T-helper 2 cell treated with Interferon-gamma antibody and Interleukin-4, amounts not matched to agents 5 μg/mL and 100 μg/mL, for 36 hours (primary cell): Measurements from ENCODE around the gene CAMK2A.

Experiments used
- DNase-seq: peaks from one replicate; pipeline ENCODE4 v3.0.0; 2021; ENCODE audit warnings: low spot score
- H3K27ac Mint-ChIP-seq: one replicate; pipeline ENCODE4 v1.8.0; 2021; ENCODE audit warnings: mild to moderate bottlenecking, mixed read lengths
- H3K27me3 Mint-ChIP-seq: one replicate; pipeline ENCODE4 v1.8.0; 2021; ENCODE audit warnings: low read depth, mixed read lengths
- H3K36me3 Mint-ChIP-seq: one replicate; pipeline ENCODE4 v1.8.0; 2021; ENCODE audit warnings: low read depth, mixed read lengths
- H3K4me1 Mint-ChIP-seq: one replicate; pipeline ENCODE4 v1.8.0; 2021; ENCODE audit warnings: low read depth, mixed read lengths
- H3K4me3 Mint-ChIP-seq: one replicate; pipeline ENCODE4 v1.8.0; 2022; ENCODE audit warnings: mild to moderate bottlenecking, moderate library complexity, mixed read lengths
- H3K9me3 Mint-ChIP-seq: one replicate; pipeline ENCODE4 v1.8.0; 2021; ENCODE audit warnings: mixed read lengths

Gene CAMK2A

DNA sequence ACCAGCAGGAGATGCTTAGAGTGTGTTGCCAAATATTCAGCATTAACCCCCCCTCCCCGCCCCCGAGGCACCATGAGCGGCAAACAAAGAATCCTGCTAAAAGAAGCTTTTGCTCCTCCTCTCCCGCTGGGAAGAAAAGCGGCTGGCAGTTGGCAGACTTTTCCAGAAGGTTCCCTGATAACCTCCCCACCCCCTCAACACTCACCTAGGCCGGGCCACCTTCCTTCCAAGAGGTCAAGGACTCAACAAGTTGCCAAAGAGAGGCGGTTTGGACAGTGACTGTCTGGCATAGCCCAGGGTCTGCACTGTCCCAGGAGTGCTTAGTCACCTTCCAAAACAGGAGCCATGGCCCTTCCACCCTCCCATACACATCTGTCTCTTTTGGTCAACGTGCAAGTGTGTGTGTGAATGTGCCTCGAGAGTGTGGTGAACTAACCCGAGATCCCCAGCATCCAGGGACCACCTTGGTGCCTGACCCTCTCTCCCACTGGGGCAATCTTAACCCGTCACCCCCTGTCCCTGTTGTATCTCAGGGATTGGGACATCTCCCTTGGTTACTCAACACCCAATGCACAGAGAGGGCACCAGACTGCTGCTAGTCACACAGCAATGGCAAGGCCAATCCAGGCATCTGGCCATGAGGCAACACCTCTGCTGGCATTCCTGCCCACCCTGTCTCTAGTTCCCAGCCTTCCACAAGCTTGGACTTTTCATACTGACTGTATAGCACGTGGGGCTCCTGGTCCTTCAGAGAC lies 18.9 kb downstream of the CAMK2A start:
- DNase-seq, result no peak
- no peak overlapping the region for H3K27ac Mint-ChIP-seq
- H3K27me3 Mint-ChIP-seq, result no peaks in the 10 kb centered on the region
- no peak overlapping the region for H3K4me3 Mint-ChIP-seq
- H3K36me3 Mint-ChIP-seq, result no peaks in the 10 kb centered on the region
- H3K4me1 Mint-ChIP-seq, result no peaks in the 10 kb centered on the region
- H3K9me3 Mint-ChIP-seq, result no peaks in the 10 kb centered on the region

DNA sequence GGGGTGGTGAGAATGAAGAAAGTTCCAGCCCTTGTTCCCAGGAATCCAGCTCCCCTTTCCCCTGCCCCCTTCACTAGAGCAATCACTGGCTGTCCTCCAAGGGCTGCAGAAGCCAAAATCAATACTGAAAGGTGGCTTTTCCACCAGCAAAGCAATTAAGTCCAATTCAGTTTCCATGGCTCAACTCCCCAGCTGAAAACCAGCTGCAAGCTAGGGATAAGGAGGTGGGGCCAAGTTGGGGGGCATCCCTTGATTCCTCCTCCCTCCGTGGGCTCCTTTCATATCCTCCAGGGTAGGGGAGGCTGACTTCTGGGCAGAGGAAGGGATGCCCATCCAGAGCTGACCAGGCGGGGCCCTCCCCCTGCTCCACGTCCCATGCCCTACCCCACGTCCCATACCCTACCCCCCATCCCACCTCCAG lies 22.7 kb downstream of the CAMK2A start:
- H3K36me3 Mint-ChIP-seq, result no peaks in the 10 kb centered on the region
- H3K9me3 Mint-ChIP-seq, result no peaks in the 10 kb centered on the region
- no peak overlapping the region for H3K4me3 Mint-ChIP-seq
- H3K27ac Mint-ChIP-seq, result no peak overlapping the region
- no peaks in the 10 kb centered on the region for H3K4me1 Mint-ChIP-seq
- no peak for DNase-seq
- peaks cover 2% of the 10 kb centered on the region for H3K27me3 Mint-ChIP-seq

DNA sequence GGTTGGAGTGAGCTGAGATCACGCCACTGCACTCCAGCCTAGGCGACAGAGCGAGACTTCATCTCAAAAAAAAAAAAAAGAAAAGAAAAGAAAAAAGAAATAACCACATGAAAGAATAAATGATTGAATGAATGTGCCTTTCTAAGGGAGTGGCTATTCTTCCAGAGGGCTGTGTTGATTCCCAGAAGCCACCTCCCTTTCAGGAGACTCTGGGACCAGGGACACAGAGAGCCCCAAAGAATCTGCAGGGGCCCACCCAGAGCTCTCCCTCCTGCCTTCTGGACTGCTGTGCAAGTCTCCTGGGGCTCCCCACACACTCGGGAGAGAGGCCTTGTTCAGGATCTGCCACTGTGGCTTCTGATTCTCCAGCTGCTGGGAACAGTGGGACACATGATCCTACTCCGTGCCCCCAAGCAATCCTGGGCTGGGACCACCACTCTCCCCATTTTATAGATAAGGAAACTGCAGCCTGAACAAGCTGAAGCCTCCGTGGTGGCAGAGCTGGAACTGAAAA lies 23.6 kb downstream of the CAMK2A start:
- no peak overlapping the region for H3K27ac Mint-ChIP-seq
- H3K36me3 Mint-ChIP-seq, result no peaks in the 10 kb centered on the region
- H3K27me3 Mint-ChIP-seq, result peaks cover 2% of the 10 kb centered on the region
- DNase-seq, result no peak
- no peaks in the 10 kb centered on the region for H3K4me1 Mint-ChIP-seq
- H3K4me3 Mint-ChIP-seq, result no peak overlapping the region
- no peaks in the 10 kb centered on the region for H3K9me3 Mint-ChIP-seq

DNA sequence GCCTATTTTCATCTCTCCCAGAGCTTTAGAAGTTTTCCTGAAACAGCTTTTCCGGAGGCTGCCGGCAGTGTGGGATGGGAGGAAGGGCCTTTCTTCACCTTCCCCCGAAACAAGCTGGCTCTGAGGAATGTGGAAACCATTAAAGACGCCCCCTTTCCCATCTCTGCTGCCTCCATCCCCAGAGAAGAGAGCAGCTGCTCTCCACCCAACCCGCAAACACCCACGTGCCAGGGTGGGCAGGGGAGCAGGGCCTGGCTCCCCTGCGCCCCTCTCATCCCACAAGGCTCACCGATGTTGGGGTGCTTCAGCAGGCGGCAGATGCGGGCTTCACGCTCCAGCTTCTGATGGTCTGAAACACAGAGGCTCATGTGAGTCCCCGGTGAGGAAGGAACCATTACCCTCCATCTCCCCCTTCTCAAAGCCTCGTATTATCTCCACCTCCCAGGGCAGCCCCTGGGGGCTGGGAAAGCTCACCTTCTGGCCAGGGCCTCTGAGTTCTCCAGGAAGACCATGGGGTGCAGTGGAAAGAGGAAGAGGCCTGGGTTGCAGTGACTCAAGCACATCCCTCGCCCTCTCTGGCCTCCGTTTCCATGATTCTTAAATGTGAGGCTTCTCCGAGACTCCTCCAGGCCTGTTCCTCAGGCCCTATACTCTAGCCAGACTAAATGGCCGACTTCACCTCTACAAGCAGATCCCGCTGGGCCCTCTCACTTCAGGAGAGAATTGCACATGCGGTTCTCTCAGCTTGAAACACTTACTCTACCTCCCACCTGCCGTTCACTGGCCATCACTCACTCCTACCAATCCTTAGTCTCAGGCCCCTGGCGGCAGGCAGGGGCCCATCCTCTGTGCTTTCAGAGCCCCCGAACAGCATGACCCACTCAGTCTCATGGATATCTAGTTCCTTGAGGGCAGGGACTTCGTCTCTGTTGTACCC lies 24.6 kb downstream of the CAMK2A start:
- Mint-ChIP-seq H3K4me3 (no peak overlapping the region), H3K27ac (no peak overlapping the region), H3K27me3 (peaks cover 2% of the 10 kb centered on the region), H3K36me3 (no peaks in the 10 kb centered on the region), H3K4me1 (no peaks in the 10 kb centered on the region), H3K9me3 (no peaks in the 10 kb centered on the region)
- DNase-seq, result no peak

DNA sequence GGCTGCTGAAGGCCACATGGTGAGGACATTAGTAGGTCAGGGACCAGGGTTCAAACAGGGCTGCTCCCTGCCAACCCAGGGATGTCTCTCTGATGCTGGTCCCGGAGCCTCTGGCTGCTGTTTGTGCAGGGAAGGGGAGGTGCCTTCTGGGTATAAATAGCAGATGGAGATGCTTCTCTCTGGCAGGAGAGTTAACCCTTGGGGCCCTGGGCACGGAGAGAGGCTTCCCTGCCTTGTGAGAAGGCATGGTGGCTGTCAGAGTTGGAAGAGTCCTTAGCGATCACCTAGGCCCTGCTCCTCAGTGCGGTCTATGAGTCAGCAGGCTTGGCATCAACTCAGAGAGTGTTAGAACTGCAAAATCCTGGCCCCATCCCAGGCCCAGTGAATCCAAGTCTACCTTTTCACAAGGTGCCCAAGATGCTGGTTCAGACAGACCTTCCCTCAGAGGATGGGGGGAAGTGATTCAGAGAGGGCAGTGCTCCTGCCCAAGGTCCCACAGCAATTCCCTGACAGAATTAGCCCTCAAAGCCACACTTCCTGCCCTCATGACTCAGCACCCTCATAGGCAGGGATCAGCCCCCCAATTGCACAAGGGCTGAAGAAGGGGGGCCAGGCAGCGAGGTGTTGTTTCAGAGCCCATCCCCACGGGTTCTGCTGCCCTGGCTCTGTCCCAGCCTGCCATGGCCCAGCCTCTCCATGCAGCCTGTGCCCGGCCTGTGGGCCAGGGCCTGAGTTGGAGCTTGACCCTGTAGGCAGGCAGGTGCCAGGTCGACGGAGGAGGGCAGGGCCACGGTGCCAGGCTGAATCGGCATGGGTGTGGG lies 25.6 kb downstream of the CAMK2A start:
- peaks cover 2% of the 10 kb centered on the region for H3K27me3 Mint-ChIP-seq
- no peaks in the 10 kb centered on the region for H3K36me3 Mint-ChIP-seq
- H3K4me3 Mint-ChIP-seq, result no peak overlapping the region
- H3K9me3 Mint-ChIP-seq, result no peaks in the 10 kb centered on the region
- DNase-seq, result no peak
- no peak overlapping the region for H3K27ac Mint-ChIP-seq
- H3K4me1 Mint-ChIP-seq, result no peaks in the 10 kb centered on the region

DNA sequence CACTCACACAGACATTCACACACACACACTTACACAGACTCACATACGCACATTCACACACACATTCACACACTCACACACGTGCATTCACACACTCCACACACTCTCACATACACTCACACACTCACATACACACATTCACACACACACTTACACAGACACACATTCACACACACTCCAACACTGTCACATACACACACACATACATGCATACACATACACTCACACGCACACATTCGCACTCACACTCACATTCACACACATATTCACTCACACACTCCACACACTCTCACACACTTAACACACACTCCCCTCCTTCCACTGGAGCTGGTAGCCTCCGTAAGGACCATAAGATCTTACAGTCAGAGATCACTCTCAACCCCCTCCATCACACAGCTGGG lies 26.2 kb downstream of the CAMK2A start:
- Mint-ChIP-seq H3K4me3 (no peak overlapping the region), H3K36me3 (no peaks in the 10 kb centered on the region), H3K27me3 (peaks cover 2% of the 10 kb centered on the region), H3K27ac (no peak overlapping the region), H3K4me1 (no peaks in the 10 kb centered on the region), H3K9me3 (no peaks in the 10 kb centered on the region)
- DNase-seq, result no peak

DNA sequence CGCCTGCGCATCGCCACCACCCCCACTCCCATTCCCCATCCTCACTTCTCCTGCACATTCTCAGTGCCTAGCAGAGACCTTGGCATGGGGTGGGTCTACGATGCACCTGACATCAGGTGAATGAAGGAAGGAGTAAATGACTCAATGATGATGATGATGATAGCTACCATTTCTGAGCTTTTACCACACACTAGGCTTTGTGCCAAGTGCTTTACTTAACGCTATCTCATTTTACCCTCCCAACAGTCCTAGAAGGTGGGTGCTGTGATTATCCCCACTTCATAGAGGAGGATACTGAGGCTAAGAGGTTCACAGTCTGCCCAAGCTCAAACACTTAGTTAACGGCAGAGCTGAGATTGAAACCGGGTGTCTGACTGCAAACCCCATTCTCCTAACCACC lies 27.1 kb downstream of the CAMK2A start:
- Mint-ChIP-seq H3K27ac (no peak overlapping the region), H3K36me3 (no peaks in the 10 kb centered on the region), H3K4me3 (no peak overlapping the region), H3K9me3 (no peaks in the 10 kb centered on the region), H3K27me3 (peaks cover 2% of the 10 kb centered on the region), H3K4me1 (no peaks in the 10 kb centered on the region)
- no peak for DNase-seq

DNA sequence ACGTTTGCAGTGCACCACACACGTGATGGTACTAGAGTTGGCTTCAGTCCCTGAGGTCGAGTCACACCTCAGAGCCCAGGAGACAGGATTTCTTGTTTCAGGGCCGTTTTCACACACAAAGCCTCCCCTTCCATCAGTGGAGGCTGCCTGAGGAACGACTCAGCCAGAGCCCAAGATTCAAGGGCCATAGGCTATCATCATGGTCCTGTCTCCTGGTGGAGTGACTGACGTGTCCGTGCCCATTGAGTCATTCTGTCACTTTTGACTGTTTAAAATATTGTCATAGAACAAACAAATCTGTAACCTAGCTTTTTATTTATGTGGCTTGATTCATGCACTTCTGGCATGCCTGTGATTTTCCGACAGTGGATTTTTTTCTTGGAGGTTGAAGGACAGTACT lies 28.3 kb downstream of the CAMK2A start:
- Mint-ChIP-seq H3K4me3 (no peak overlapping the region), H3K27ac (no peak overlapping the region), H3K36me3 (no peaks in the 10 kb centered on the region), H3K4me1 (no peaks in the 10 kb centered on the region), H3K27me3 (peaks cover 2% of the 10 kb centered on the region), H3K9me3 (no peaks in the 10 kb centered on the region)
- no peak for DNase-seq

DNA sequence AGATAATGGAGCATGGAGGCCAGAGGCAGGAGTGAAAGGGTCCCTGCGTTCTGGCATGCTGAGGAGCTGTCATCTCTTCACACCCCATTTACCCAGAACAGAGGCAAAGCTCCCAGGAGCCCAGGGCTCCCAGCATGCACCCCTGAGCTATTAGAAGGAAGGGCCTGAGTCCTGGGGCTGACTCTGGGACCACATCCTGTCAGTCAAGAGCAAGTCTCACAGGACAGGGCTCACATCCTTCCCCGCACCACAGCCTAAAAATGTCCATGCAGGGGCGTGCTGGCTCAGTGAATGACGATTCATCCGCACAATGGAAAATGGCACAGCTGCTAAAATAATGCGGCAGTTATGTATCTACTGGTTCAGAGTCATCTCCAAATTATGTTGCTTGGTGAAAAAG lies 31.4 kb downstream of the CAMK2A start:
- H3K27ac Mint-ChIP-seq, result no peak overlapping the region
- no peaks in the 10 kb centered on the region for H3K36me3 Mint-ChIP-seq
- H3K9me3 Mint-ChIP-seq, result no peaks in the 10 kb centered on the region
- no peak for DNase-seq
- no peaks in the 10 kb centered on the region for H3K27me3 Mint-ChIP-seq
- H3K4me1 Mint-ChIP-seq, result no peaks in the 10 kb centered on the region
- H3K4me3 Mint-ChIP-seq, result no peak overlapping the region

DNA sequence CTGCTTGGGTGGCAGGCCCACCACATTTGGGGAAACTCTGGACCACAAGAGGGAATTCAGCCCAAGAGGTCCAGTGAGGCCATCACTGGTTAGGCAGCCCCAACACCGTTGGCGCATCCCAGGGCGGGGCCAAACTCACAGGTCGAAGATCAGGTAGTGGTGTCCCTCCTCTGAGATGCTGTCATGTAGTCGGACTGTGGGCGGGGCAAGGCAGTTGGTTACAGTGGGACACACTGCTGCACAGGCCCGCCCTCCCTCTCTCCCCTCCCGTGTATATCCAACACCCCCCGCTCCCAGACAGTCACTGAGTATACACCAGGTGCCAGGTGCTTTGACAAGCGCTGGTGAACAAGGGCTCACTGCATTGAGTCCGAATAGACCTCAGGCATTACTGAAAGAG lies 32.1 kb downstream of the CAMK2A start:
- Mint-ChIP-seq H3K9me3 (no peaks in the 10 kb centered on the region), H3K4me3 (no peak overlapping the region), H3K4me1 (no peaks in the 10 kb centered on the region), H3K27ac (no peak overlapping the region), H3K27me3 (no peaks in the 10 kb centered on the region), H3K36me3 (no peaks in the 10 kb centered on the region)
- no peak for DNase-seq

DNA sequence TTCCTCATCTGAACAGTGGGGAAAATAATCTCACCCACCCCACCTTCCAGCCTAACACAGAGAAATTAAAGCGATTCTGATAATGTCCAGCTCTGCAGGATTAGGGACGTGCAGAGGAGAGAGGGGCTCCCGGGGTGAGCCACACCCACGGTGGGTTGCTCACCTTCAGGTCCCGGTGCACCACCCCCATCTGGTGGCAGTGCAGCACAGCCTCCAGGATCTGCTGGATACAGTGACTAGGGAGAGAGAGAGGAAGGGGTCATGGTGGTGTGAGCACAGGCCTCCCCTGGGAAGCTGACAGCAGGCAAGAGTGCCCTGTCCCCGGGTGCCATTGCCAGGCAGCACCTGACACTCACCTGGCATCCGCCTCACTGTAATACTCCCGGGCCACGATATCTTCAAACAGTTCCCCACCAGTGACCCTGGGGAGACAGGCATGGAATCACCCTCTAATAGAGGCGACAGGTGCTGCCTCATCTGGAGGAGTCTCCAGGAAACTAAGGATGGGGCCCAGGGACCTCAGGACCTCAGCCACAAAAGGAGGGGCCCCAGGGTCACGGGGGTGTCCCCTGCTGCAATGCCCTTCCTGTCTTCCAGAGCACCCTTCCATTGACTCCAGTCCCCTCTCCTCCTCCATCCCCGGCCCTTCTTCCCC lies 33.0 kb downstream of the CAMK2A start:
- no peak for DNase-seq
- Mint-ChIP-seq H3K36me3 (no peaks in the 10 kb centered on the region), H3K27ac (no peak overlapping the region), H3K9me3 (no peaks in the 10 kb centered on the region), H3K4me1 (no peaks in the 10 kb centered on the region), H3K4me3 (no peak overlapping the region), H3K27me3 (no peaks in the 10 kb centered on the region)

DNA sequence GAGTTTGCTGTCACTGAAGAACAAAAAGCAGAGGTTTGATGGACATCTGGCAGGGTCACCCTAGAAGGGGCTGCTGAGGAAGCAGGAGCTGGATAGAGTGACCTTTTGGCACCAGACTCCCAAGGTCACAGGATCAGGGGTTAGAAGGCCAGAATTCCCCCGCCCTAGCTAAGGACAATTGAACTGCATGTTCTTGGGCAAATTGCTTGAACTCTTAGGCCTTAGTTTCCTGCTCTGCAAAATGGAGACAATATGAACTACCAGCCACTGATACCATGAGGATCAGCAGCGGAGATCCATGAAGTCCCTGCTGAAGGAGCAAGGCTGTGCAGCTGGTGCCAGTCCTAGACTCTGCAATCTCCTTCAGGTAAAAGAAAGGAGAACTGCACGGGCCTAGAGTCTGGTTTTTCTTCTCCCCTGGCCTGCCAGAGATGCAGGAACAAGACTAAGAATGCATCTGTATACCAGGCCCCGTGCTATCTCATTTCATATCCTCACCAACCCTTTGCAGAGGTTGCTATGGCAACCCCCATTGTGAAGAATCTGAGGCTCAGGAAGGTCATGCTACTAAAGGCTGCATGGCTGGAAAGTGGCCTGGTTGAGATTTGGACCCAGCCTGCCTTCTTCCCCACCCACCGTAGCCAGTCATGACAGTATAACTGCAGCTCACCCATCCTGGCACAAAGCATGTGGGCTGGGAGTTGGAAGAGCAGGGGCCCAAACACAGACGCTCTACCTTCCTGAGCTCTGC lies 33.7 kb downstream of the CAMK2A start:
- H3K36me3 Mint-ChIP-seq, result no peaks in the 10 kb centered on the region
- no peaks in the 10 kb centered on the region for H3K4me1 Mint-ChIP-seq
- DNase-seq, result no peak
- H3K4me3 Mint-ChIP-seq, result no peak overlapping the region
- H3K27me3 Mint-ChIP-seq, result no peaks in the 10 kb centered on the region
- no peaks in the 10 kb centered on the region for H3K9me3 Mint-ChIP-seq
- no peak overlapping the region for H3K27ac Mint-ChIP-seq

DNA sequence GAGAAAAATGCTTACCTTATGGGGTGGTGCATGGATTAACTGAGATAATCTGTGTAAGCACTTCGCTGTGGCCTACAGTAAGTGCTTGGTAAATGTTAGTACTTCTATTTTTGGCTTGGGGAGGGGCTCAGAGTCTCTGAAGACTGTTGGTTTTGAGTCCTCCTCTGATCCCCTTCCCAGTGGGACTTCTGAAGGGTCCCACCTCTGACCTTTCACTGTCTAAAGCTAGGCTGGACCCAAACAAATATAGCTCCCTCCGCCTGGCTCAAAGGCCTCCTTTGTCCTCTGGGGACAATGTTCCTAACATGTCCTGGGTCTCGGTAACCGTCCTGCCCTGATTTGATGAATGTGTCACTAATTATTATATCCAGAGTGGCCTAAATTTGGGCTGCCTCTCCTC lies 34.8 kb downstream of the CAMK2A start:
- H3K4me1 Mint-ChIP-seq, result no peaks in the 10 kb centered on the region
- no peak for DNase-seq
- no peak overlapping the region for H3K4me3 Mint-ChIP-seq
- H3K27ac Mint-ChIP-seq, result no peak overlapping the region
- no peaks in the 10 kb centered on the region for H3K9me3 Mint-ChIP-seq
- no peaks in the 10 kb centered on the region for H3K36me3 Mint-ChIP-seq
- H3K27me3 Mint-ChIP-seq, result no peaks in the 10 kb centered on the region
